Neuron (in vitro differentiated cells): ENCODE results near the gene PSEN1.

Experiments
- H2AFZ ChIP-seq: one replicate; pipeline ENCODE4 v1.6.1; 2013; ENCODE audit warnings: low read depth, mild to moderate bottlenecking, inconsistent platforms, low read length, moderate library complexity
- H3K27me3 ChIP-seq: one replicate; pipeline ENCODE4 v1.6.1; 2013; ENCODE audit warnings: low read length; ENCODE audit not compliant: insufficient read depth
- H3K36me3 ChIP-seq: one replicate; pipeline ENCODE4 v1.6.1; 2013; ENCODE audit warnings: low read length; ENCODE audit not compliant: insufficient read depth
- H3K4me1 ChIP-seq: one replicate; pipeline ENCODE4 v1.6.1; 2013; ENCODE audit warnings: low read length; ENCODE audit not compliant: insufficient read depth
- H3K4me3 ChIP-seq: 2 replicates; pipeline ENCODE4 v1.5.1; 2013; ENCODE audit warnings: mild to moderate bottlenecking, low read length, moderate library complexity
- H3K9me3 ChIP-seq: one replicate; pipeline ENCODE4 v1.6.1; 2013; ENCODE audit warnings: low read length

The PSEN1 gene

GRCh38 chr14:73269729-73270531 is 133.6 kb downstream of the PSEN1 start:
- H3K27me3 ChIP-seq, result no peaks in the 10 kb centered on the region
- peaks cover 8% of the 10 kb centered on the region for H3K36me3 ChIP-seq
- H2AFZ ChIP-seq, result no peak overlapping the region
- no peaks in the 10 kb centered on the region for H3K4me1 ChIP-seq
- no peak overlapping the region for H3K4me3 ChIP-seq
- H3K9me3 ChIP-seq, result no peaks in the 10 kb centered on the region

- Histone ChIP-seq H3K4me3 (no peak overlapping the region), H3K9me3 (no peaks in the 10 kb centered on the region), H3K36me3 (peaks cover 27% of the 10 kb centered on the region), H3K4me1 (no peaks in the 10 kb centered on the region), H3K27me3 (no peaks in the 10 kb centered on the region), H2AFZ (no peak overlapping the region)
Observed at GRCh38 chr14:73272393-73272792, 136.1 kb downstream of the PSEN1 start.
